ENCODE measurements around the gene TMCC3. TPM values are rescaled to one million over a fixed set of nuclear protein-coding genes. Genes with fewer than 3 reads are reported as not detected.
A peak's percentile ranks its signal among the peaks of the same experiment; 100 is the strongest.

TMCC3 gene
- total and polyA plus RNA-seq, 9 of the 15 experiments (the other 6 are each of a cell fraction or from before 2014, with no cell fraction given) = not detected

DNA sequence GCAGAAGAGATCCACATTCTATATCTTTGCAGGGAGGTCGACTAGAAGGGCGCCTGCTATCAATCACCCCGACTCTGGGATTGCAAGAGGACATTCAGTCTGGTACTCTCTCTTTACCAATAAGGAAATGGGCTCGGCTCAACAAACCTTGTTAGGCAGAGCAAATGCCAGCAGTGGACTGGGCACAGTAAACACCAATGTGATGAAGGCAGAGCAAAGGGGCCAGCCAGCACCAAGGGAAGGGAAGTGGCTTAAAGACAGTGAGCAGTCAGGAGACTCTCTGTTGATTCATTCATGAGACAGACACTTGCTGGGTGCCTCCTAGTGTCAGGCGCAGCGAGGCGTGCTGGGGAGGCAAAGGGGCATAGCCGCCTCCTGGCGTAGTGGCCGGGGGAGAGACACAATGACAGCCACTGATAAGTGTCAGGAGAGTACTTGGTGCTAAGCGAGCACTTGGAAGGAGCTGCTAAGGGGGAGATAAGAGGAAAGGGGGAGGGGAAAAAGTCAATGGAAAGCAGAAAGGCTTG is 34.1 kb downstream of the TMCC3 start (continued):
- TF ChIP-seq HNRNPLL (IDR thresholded peaks at IDR 0.05; ENCODE audit: low read depth, low read length, poor library complexity, severe bottlenecking) (peak; percentile 79), ZNF212 (CRISPR knock-in tag; IDR thresholded peaks at IDR 0.05) (no peak), CBX1 (IDR thresholded peaks at IDR 0.05; ENCODE audit: low read depth) (no peak), HOXB6 (CRISPR knock-in tag; IDR thresholded peaks at IDR 0.05; ENCODE audit: borderline replicate concordance) (no peak), MAZ (CRISPR knock-in tag; conservative IDR thresholded peaks at IDR 0.05 in 1 of 2, IDR thresholded peaks at IDR 0.05 in 1 of 2) (peak in 1 of 2 experiments; percentile 70; a peak in 2 of 4 replicates), MTA1 (IDR thresholded peaks at IDR 0.05; ENCODE audit: borderline replicate concordance) (0 out of 2 replicates have a peak, but pooled peaks have one; percentile 51), ASH1L (IDR thresholded peaks at IDR 0.05; ENCODE audit: borderline replicate concordance, low read depth, partially characterized antibody) (no peak), ZNF584 (CRISPR knock-in tag; IDR thresholded peaks at IDR 0.05; ENCODE audit: low read depth) (no peak), BCOR (IDR thresholded peaks at IDR 0.05) (peak; percentile 87), WHSC1 (IDR thresholded peaks at IDR 0.05; ENCODE audit: low read length) (no peak), MTF1 (CRISPR knock-in tag; IDR thresholded peaks at IDR 0.05; ENCODE audit: borderline replicate concordance) (no peak), GABPA (tag; conservative IDR thresholded peaks at IDR 0.05; ENCODE audit: low read depth) (no peak), SETDB1 (IDR thresholded peaks at IDR 0.05; ENCODE audit: low read length) (no peak), TGIF2 (CRISPR knock-in tag; IDR thresholded peaks at IDR 0.05) (no peak), GABPB1 (CRISPR knock-in tag; IDR thresholded peaks at IDR 0.05) (no peak), NCOA2 (IDR thresholded peaks at IDR 0.05; ENCODE audit: partially characterized antibody in 2 of 2) (no peak), RAD51 (IDR thresholded peaks at IDR 0.05; ENCODE audit: borderline replicate concordance, low read depth) (no peak), SIN3B (IDR thresholded peaks at IDR 0.05; ENCODE audit: low read depth) (no peak), PHF8 (IDR thresholded peaks at IDR 0.05; ENCODE audit: borderline replicate concordance, low read length) (no peak)
- TF ChIP-seq, protein P1, sequence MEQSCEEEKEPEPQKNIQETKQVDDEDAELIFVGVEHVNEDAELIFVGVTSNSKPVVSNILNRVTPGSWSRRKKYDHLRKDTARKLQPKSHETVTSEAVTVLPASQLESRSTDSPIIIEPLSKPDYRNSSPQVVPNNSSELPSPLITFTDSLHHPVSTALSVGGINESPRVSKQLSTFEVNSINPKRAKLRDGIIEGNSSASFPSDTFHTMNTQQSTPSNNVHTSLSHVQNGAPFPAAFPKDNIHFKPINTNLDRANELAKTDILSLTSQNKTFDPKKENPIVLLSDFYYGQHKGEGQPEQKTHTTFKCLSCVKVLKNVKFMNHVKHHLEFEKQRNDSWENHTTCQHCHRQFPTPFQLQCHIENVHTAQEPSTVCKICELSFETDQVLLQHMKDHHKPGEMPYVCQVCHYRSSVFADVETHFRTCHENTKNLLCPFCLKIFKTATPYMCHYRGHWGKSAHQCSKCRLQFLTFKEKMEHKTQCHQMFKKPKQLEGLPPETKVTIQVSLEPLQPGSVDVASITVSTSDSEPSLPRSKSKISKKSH (CRISPR knock-in tag; IDR thresholded peaks at IDR 0.05) = no peak
- TF ChIP-seq, protein P2, sequence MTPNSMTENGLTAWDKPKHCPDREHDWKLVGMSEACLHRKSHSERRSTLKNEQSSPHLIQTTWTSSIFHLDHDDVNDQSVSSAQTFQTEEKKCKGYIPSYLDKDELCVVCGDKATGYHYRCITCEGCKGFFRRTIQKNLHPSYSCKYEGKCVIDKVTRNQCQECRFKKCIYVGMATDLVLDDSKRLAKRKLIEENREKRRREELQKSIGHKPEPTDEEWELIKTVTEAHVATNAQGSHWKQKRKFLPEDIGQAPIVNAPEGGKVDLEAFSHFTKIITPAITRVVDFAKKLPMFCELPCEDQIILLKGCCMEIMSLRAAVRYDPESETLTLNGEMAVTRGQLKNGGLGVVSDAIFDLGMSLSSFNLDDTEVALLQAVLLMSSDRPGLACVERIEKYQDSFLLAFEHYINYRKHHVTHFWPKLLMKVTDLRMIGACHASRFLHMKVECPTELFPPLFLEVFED (CRISPR knock-in tag; conservative IDR thresholded peaks at IDR 0.05) = no peak
- TF ChIP-seq, protein P3, sequence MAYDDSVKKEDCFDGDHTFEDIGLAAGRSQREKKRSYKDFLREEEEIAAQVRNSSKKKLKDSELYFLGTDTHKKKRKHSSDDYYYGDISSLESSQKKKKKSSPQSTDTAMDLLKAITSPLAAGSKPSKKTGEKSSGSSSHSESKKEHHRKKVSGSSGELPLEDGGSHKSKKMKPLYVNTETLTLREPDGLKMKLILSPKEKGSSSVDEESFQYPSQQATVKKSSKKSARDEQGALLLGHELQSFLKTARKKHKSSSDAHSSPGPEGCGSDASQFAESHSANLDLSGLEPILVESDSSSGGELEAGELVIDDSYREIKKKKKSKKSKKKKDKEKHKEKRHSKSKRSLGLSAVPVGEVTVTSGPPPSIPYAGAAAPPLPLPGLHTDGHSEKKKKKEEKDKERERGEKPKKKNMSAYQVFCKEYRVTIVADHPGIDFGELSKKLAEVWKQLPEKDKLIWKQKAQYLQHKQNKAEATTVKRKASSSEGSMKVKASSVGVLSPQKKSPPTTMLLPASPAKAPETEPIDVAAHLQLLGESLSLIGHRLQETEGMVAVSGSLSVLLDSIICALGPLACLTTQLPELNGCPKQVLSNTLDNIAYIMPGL (CRISPR knock-in tag; IDR thresholded peaks at IDR 0.05) = no peak
- TF ChIP-seq, protein P4, sequence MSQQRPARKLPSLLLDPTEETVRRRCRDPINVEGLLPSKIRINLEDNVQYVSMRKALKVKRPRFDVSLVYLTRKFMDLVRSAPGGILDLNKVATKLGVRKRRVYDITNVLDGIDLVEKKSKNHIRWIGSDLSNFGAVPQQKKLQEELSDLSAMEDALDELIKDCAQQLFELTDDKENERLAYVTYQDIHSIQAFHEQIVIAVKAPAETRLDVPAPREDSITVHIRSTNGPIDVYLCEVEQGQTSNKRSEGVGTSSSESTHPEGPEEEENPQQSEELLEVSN (IDR thresholded peaks at IDR 0.05; ENCODE audit: borderline replicate concordance in 1 of 2, extremely low read depth in 1 of 2, insufficient read depth in 1 of 2, insufficient read length in 1 of 2, low read depth in 1 of 2, low read length in 1 of 2, poor library complexity in 1 of 2, severe bottlenecking in 1 of 2) = no peak

Data from K562 (cell line).